ENCODE data around the gene SYNPR.
"Not testable (repeated sequence)": the region's sequence is repeated elsewhere in the genome, so short reads cannot be mapped to it uniquely, and the experiment has no call there.

Gene SYNPR
- 0 reads per million in 2 donors for total RNA-seq

- no peak for DNase-seq
Measured at GRCh38 chr3:63278171-63279004, at the start of gene SYNPR. SYNPR (plus strand) TSS chr3:63278308.

DNA sequence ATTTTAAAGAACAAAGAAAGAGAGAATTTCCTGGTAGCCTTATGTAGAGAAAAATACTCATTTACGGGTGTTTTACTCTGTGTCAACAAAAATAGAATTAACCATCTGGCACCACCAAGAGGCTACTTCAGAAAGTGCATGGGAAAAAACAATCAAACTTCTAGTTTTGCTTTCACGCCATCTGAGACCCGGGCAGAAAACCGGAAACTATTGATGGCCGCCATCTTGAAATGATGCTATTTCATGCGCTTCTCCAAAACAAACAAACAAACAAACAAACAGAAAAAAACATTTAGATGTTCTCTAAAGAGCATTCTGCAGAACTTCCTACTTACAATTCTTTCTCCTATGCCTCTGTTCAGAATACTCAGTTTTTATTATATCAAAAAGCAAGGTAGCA lies 49.4 kb upstream of the SYNPR start:
- DNase-seq = no peak

DNA sequence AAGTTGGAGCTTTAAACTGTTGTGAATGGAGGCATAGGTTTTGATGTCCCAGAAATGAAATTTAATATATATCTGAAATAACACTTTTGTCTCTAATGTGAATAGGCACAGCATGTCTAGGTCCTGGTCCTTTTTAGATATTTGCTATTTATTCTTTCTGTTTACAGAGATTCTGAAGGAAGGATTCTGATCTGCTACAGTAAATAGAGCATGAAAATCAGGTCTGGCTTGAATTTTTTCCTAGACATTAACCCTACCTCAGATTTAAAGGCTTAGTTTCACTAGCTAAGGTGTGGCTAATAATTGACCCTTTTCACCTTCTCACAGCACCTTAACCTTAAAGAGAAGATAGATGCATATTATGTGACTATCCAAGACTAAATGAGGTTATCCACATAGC lies 48.0 kb upstream of the SYNPR start:
- DNase-seq = no peak

- DNase-seq = no peak
Measured at GRCh38 chr3:63231643-63232042, 46.5 kb upstream of the SYNPR start.

DNA sequence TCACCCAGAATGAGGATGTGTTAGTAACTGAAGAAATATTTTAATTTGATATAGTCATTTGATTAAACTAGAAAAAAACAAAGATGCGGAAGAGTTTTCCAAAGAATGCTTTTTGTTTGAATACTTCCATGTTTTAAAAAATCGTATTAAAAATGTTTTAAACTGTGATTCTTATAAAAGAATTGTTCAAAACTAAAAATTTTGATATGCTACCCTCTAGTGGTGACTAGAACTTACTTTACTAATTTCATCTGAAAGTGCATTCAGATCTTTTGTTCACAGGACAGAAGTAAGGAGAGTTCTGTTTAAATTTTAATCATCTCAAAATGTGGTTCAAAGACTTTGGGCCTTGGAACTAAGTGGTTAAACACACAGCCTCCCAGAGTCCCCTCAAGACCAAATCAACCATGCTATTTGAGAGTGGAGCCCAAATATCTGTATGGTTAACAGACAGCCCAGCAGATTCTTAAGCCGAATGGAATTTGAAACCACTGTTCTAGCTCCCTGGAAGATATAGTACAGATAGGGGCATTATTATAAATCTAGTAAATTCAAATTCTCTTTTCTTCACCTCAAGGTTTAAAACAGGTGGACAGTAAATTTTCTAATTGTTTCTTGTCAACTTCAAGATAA lies 45.2 kb upstream of the SYNPR start:
- no peak for DNase-seq

GRCh38 chr3:63240381-63240902 lies 37.7 kb upstream of the SYNPR start:
- DNase-seq = no peak

DNA sequence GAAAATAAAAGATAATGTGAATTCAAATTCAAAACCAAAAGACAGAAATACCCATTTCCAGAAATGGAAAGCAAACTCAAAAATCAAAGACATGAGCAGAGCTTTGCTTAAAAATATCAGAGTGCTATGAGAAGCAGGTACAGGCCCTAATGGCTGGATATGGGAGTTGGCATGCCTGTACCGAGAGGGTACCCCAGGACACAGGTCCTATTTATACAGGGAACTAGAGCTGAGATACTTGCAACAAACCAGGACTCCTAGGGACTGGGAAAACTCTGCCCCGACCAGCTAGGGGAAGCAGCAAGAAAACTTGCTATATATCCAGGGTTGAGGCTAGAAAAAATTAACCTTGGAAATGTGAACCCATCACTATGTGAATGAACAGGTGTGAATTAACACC lies 36.0 kb upstream of the SYNPR start:
- DNase-seq = no peak

DNA sequence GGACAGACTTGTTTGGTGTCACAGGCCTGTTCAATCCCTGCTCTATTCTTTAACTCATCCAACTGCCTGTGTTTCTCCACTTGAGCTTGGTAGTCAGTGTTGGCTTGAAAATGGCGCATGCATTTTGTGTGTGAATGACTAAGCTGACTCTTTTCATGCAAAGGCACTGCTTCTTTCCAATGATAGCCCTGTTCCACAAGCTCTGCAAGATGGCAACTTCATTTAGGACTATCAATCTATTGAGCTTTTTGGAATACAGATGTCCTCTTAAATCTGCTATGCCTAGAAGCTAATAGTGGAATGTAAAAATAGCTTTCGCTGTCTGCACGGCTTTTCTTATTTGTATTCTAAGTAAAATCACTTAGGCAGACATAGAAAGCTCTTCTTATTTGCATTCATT lies 33.6 kb upstream of the SYNPR start:
- DNase-seq = no peak

DNA sequence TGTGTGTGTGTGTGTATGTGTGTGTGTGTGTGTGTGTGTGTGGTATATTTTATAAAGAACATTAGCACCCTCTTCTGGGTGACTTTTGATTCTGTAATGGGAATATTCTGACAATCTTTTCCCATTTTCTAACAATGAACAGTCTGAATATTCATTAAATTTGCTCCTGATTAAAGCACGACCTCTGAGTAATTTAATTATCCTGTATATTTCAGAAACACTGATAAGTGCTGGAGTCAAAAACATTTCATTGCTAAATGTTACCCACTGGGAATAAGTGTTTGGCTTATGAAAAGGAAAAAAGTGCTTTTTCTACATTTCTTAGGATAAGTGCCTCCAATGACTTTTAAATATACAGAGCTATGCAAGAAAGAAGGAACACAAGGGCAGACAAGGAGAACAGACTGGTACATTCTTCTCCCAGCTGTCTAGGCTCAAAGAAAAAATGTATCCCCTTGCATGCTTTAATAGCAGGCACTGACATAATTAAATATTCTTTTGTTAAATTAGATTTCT lies 32.3 kb upstream of the SYNPR start:
- DNase-seq = no peak

DNA sequence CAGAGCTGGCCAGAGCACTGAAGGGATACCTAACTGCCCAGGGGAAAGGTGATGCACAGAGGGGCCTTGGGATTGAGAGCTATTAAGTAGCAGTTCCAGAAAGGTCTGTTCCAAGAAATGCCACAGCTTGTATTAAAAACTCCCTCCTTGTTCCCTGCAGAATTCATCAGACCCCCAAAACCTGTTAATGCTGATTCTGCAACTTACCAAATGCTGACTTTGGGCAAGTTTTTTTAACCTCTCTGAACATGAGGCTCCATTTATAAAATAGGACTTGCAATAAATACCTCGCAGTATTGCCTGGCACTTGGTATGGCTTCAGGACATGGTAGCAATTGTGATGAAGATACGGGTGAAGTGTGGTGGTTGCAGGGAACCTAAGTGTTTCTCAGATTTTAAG lies 30.1 kb upstream of the SYNPR start:
- no peak for DNase-seq

- no peak for DNase-seq
Measured at GRCh38 chr3:63251499-63251898, 26.6 kb upstream of the SYNPR start.

DNA sequence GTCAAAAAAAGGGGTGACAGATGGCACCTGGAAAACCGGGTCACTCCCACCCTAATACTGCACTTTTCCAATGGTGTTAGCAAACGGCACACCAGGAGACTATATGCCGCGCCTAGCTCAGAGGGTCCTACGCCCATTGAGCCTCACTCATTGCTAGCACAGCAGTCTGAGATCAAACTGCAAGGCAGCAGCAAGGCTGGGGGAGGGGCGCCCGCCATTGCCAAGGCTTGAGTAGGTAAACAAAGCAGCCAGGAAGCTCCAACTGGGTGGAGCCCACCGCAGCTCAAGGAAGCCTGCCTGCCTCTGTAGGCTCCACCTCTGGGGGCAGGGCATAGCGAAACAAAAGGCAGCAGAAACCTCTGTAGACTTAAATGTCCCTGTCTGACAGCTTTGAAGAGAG lies 22.3 kb upstream of the SYNPR start:
- DNase-seq = not testable (repeated sequence)

GRCh38 chr3:63264716-63265115 lies 13.4 kb upstream of the SYNPR start:
- no peak for DNase-seq

DNA sequence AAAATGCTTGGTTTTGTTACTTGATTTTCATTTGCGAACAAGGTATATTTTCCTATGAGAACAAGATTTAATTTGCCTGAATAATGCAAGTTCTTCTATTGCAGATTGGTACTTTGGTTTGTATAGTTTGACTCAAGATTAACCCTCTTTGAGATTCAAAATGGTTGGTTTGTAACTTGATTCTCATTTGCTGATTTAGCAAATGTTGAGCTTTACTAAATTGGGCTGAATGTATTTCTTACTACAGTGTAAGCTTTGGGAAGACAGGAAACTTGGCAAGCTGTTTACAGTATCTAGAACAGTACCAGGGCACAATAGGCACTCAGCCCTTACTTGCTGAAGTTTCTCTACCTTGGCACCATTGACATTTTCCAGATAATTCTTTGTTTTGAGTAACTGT lies 3.7 kb upstream of the SYNPR start:
- no peak for DNase-seq

DNA sequence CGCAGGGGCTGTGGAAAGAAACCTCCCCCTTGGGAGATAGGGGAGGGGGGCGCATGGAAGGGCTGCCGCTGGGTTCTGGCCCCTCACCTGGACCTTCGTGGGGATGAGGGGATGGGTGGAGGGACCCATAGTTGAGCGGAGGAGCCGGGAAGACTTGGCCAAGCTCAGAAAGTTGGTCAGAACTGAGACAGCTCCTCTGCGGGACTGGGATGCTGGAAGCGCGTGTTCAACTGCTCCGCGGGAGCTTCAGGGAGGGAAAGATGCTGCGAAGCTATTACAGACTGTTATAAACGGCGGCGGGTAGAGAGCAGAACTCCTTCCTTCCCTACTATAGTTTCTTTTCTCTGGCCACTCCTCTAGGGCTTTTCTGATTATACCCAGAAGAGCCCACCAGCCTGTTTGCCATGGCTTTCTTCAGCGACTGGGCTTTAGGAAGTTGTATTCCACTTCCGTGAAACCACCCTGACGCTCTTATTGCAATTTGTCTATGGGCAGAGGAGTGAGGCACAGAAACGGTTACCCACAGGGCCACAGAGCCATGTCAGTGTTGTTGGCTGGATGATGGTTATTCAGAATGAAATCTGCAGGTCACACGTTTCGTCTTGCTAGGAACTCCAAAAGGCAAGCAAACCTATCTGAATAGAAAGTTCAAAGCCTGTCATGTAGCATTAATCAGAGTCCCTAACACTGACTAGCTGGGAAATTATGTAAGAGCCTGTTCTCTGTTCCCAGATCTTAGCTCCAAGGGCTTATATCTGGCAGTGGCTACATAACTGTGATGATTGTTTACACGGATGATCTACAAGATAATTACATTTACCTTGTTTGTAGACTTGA lies 1.1 kb downstream of the SYNPR start:
- no peak for DNase-seq

DNA sequence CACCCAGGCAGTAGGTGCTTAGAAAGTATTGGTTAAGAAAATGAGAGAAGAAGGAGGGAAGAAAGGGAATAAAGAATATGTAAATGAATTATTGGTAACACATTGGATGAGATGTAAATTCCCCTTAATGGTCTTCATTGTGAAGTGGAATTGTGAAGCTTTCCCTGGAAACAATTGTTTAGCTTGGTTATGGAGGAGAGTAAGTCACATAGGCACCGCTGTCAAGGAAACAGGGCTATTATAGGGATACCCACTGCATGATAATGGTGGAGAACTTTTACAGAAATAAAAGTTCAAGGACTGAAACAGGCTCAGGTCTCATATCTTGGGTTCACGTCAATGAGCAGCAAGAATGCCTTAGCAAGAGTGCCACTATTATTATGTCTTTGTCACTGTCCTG lies 9.5 kb downstream of the SYNPR start:
- no peak for DNase-seq

- no peak for DNase-seq
Measured at GRCh38 chr3:63290686-63291085, 12.6 kb downstream of the SYNPR start.

- DNase-seq = no peak
Measured at GRCh38 chr3:63294332-63294731, 16.2 kb downstream of the SYNPR start.

DNA sequence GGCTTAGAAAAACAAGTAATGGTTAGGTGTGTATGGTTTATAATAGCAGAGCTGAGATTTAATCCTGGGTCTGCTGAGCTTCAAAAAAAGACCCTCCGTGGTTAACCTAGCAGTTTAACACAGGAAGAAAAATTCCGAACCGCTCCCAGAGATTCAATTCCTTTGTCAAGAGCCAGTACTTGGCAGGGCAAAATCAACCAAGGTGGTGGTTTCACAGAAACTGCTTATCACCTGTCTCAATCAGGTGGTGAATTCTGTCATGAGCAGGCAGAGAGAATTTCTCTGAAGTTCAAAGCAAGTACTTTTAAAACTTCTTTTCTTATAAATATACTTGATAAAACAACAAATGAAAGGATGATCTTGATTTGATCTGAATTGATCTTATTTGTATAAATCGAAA lies 17.2 kb downstream of the SYNPR start:
- DNase-seq = no peak

- DNase-seq = no peak
Measured at GRCh38 chr3:63295806-63296205, 17.7 kb downstream of the SYNPR start.

DNA sequence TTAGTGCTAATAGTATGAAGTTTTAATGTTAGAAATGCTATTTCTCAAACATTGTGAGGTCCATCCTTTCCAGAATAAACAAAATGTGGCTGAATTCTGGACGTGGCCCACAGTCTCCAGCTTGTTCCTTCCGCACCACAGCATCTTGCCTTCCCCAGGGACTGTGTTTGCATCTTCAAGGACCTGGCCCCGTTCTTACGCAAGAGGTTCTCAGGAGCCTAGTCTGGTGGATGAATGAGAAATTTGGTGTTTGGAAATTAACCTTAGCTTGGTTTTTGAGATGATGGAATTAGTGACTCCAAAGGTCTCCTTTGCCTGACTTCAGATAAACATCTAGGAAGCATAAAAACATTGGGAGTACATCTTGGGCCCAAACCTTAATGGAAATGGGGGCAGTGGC lies 18.1 kb downstream of the SYNPR start:
- DNase-seq = no peak

DNA sequence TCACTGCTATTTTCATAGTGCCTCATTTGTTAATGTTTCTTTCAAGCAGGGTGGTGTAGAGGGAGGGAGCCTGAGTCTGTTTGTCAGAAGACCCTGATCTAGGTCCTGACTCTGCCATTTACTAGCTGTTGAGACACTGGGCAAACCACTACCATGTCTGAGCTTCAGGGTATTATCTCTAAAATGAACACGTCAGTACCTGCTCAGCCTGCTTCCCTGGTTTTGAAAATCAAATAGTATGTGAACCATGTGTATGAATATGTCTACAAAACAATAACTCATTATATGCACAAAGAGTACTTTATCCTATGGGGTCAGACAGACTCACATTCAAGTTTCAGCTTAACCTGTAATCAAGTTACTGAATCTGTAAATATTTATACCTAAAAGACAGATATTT lies 25.1 kb downstream of the SYNPR start:
- DNase-seq = no peak

- DNase-seq = no peak
Measured at GRCh38 chr3:63304421-63304820, 26.3 kb downstream of the SYNPR start.
